OCI-LY3 (cell line): ENCODE measurements around the gene NLRC5.

Source experiments
- H2AFZ ChIP-seq: fragments of 200-600, 300-600 bp; shearing (Covaris generic); 2 replicates; pipeline ENCODE4 v1.6.0; 2014; ENCODE audit warnings: antibody characterized with exemption, low read depth, low read length
- H3K27ac ChIP-seq: fragments of 200-600, 300-600 bp; sonication (generic); 2 replicates; pipeline ENCODE4 v1.5.1; 2014; ENCODE audit warnings: mild to moderate bottlenecking, low read length, moderate library complexity, mixed read lengths
- H3K27me3 ChIP-seq: fragments of 200-600, 300-600 bp; sonication (generic); 2 replicates; pipeline ENCODE4 v1.6.1; 2014; ENCODE audit warnings: low read depth, low read length, mixed read lengths
- H3K36me3 ChIP-seq: fragments of 200-600, 300-600 bp; sonication (generic); replicated peaks from 2 replicates; pipeline ENCODE3; 2014; ENCODE audit warnings: low read depth, low read length, mixed read lengths
- H3K4me1 ChIP-seq: fragments of 300-600, 200-600 bp; sonication (generic); 2 replicates; pipeline ENCODE4 v1.6.1; 2014; ENCODE audit warnings: low read length, mixed read lengths
- H3K4me2 ChIP-seq: fragments of 200-600, 300-600 bp; sonication (generic); 2 replicates; pipeline ENCODE4 v1.6.1; 2014; ENCODE audit warnings: low read length, mixed read lengths
- H3K4me3 ChIP-seq: fragments of 300-600, 200-600 bp; sonication (generic); 2 replicates; pipeline ENCODE4 v1.5.1; 2014; ENCODE audit warnings: antibody characterized with exemption, mild to moderate bottlenecking, low read length, moderate library complexity
- H3K79me2 ChIP-seq: fragments of 300-600, 200-600 bp; shearing (Covaris generic); 2 replicates; pipeline ENCODE4 v1.6.1; 2014; ENCODE audit warnings: mild to moderate bottlenecking, low read length, mixed read lengths
- H3K9ac ChIP-seq: fragments of 300-600, 200-600 bp; shearing (Covaris generic); 2 replicates; pipeline ENCODE4 v1.6.0; 2014; ENCODE audit warnings: mild to moderate bottlenecking, low read length, moderate library complexity
- H3K9me3 ChIP-seq: fragments of 200-600, 300-600 bp; shearing (Covaris generic); 2 replicates; pipeline ENCODE4 v1.6.1; 2014; ENCODE audit warnings: low read length, mixed read lengths; ENCODE audit not compliant: insufficient read depth
- H4K20me1 ChIP-seq: fragments of 200-600, 300-600 bp; sonication (generic); 2 replicates; pipeline ENCODE4 v1.6.1; 2016; ENCODE audit warnings: low read length, mixed read lengths; ENCODE audit not compliant: insufficient read depth
- EZH2phosphoT487 ChIP-seq: fragments of 200-600 bp; shearing (Covaris generic); IDR thresholded peaks from 2 replicates; pipeline ENCODE4 v1.6.1; 2018; ENCODE audit warnings: antibody characterized with exemption, mixed run types, low read depth
- TF ChIP-seq, protein P1 (sequence below): fragments of 200-600, 300-600 bp; sonication (generic); IDR thresholded peaks from 2 replicates; pipeline ENCODE4 v1.5.1; 2014; ENCODE audit warnings: antibody characterized with exemption, low read length, low read depth

The NLRC5 gene

GRCh38 chr16:56981729-56982271 lies 7.6 kb upstream of the NLRC5 start:
- no peaks in the 10 kb centered on the region for H3K9me3 ChIP-seq
- TF ChIP-seq, protein P1, sequence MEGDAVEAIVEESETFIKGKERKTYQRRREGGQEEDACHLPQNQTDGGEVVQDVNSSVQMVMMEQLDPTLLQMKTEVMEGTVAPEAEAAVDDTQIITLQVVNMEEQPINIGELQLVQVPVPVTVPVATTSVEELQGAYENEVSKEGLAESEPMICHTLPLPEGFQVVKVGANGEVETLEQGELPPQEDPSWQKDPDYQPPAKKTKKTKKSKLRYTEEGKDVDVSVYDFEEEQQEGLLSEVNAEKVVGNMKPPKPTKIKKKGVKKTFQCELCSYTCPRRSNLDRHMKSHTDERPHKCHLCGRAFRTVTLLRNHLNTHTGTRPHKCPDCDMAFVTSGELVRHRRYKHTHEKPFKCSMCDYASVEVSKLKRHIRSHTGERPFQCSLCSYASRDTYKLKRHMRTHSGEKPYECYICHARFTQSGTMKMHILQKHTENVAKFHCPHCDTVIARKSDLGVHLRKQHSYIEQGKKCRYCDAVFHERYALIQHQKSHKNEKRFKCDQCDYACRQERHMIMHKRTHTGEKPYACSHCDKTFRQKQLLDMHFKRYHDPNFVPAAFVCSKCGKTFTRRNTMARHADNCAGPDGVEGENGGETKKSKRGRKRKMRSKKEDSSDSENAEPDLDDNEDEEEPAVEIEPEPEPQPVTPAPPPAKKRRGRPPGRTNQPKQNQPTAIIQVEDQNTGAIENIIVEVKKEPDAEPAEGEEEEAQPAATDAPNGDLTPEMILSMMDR = no peak
- no peak for TF ChIP-seq EZH2phosphoT487

DNA sequence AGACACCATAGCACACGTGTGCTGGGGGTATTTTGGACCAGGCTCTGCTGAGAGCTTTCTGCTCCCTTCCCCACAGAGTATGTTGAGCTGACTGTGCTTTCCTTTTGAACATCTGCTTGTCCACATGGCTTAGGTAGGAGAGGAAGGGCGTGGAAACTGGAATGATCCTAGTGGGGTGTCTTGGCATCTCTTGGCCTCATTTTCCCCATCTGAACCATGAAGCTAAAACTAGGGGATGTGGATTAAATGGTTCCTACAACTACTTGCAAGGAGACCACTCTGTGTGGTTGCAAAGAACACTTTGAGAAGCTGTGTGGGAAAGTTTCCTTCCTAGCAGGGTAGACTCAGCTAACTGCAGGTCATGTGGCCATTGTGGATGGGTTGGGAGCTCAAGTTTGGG lies 6.7 kb upstream of the NLRC5 start:
- Histone ChIP-seq H2AFZ (no peak overlapping the region), H3K9me3 (no peaks in the 10 kb centered on the region), H3K79me2 (no peaks in the 10 kb centered on the region), H3K27ac (no peak overlapping the region), H3K27me3 (no peaks in the 10 kb centered on the region), H3K36me3 (no peaks in the 10 kb centered on the region), H3K9ac (no peak overlapping the region), H4K20me1 (no peaks in the 10 kb centered on the region), H3K4me3 (no peak overlapping the region), H3K4me1 (peaks cover 3% of the 10 kb centered on the region; the same call in 1 of the 2 replicates), H3K4me2 (no peak overlapping the region)
- TF ChIP-seq, protein P1 = no peak
- TF ChIP-seq EZH2phosphoT487 = no peak

More at GRCh38 chr16:56981729-56982271, 7.6 kb upstream of the NLRC5 start:
- H3K79me2 ChIP-seq = no peaks in the 10 kb centered on the region
- no peak overlapping the region for H3K27ac ChIP-seq
- H3K4me3 ChIP-seq = no peak overlapping the region
- no peak overlapping the region for H3K9ac ChIP-seq
- peaks cover 3% of the 10 kb centered on the region; the same call in 1 of the 2 replicates for H3K4me1 ChIP-seq
- H2AFZ ChIP-seq = no peak overlapping the region
- H4K20me1 ChIP-seq = no peaks in the 10 kb centered on the region
- H3K27me3 ChIP-seq = no peaks in the 10 kb centered on the region
- H3K4me2 ChIP-seq = no peak overlapping the region
- H3K36me3 ChIP-seq = no peaks in the 10 kb centered on the region

DNA sequence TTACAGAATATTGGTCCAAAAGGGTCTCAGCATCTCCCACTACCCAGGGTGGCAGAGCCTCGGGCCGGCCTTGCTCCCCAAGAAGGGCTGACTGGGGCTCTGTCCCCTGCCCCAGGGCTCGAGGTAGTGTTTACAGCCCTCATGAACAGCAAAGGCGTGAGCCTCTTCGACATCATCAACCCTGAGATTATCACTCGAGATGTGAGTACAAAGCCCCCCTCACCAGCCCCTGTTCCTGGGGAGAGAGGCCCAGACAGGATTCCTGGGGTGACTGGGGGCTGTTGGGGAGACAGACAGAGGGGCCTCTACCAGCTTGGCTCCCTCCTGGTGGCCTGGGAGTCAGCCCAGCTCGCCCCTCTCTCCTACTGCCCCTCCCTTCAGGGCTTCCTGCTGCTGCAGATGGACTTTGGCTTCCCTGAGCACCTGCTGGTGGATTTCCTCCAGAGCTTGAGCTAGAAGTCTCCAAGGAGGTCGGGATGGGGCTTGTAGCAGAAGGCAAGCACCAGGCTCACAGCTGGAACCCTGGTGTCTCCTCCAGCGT lies 6.1 kb upstream of the NLRC5 start:
- TF ChIP-seq, protein P1 = no peak
- no peak for TF ChIP-seq EZH2phosphoT487
- H3K9ac ChIP-seq = no peak overlapping the region
- 0 out of 2 replicates have a peak, but pooled peaks cover 1% of the 10 kb centered on the region for H3K79me2 ChIP-seq
- H3K9me3 ChIP-seq = no peaks in the 10 kb centered on the region
- H3K36me3 ChIP-seq = no peaks in the 10 kb centered on the region
- no peaks in the 10 kb centered on the region for H3K27me3 ChIP-seq
- H3K4me2 ChIP-seq = no peak overlapping the region
- H4K20me1 ChIP-seq = no peaks in the 10 kb centered on the region
- H3K4me1 ChIP-seq = peaks cover 5% of the 10 kb centered on the region; the same call in 1 of the 2 replicates
- no peak overlapping the region for H3K27ac ChIP-seq
- no peak overlapping the region for H3K4me3 ChIP-seq
- no peak overlapping the region for H2AFZ ChIP-seq

GRCh38 chr16:56984639-56985038 lies 4.7 kb upstream of the NLRC5 start:
- peaks cover 10% of the 10 kb centered on the region; the same call in 1 of the 2 replicates for H3K4me1 ChIP-seq
- no peak overlapping the region for H3K4me3 ChIP-seq
- H3K4me2 ChIP-seq = no peak overlapping the region
- H3K27me3 ChIP-seq = no peaks in the 10 kb centered on the region
- H2AFZ ChIP-seq = no peak overlapping the region
- TF ChIP-seq, protein P1 = no peak
- TF ChIP-seq EZH2phosphoT487 = no peak
- H3K79me2 ChIP-seq = peaks cover 12% of the 10 kb centered on the region; the same call in 1 of the 2 replicates
- H3K9me3 ChIP-seq = no peaks in the 10 kb centered on the region
- no peaks in the 10 kb centered on the region for H3K36me3 ChIP-seq
- H3K27ac ChIP-seq = no peak overlapping the region
- H3K9ac ChIP-seq = no peak overlapping the region
- H4K20me1 ChIP-seq = no peaks in the 10 kb centered on the region
